Erythroblast (primary cell): Measurements from ENCODE around the gene R3HDM4.

ENCODE experiments used
- GATA1 ChIP-seq: IDR thresholded peaks from 2 replicates; pipeline ENCODE4 v1.6.1; 2011; ENCODE audit warnings: low read depth, mild to moderate bottlenecking, control low read depth, low read length, moderate library complexity
- POLR2A ChIP-seq: IDR thresholded peaks from 2 replicates; pipeline ENCODE4 v1.6.1; 2011; ENCODE audit warnings: mild to moderate bottlenecking, low read length

DNA sequence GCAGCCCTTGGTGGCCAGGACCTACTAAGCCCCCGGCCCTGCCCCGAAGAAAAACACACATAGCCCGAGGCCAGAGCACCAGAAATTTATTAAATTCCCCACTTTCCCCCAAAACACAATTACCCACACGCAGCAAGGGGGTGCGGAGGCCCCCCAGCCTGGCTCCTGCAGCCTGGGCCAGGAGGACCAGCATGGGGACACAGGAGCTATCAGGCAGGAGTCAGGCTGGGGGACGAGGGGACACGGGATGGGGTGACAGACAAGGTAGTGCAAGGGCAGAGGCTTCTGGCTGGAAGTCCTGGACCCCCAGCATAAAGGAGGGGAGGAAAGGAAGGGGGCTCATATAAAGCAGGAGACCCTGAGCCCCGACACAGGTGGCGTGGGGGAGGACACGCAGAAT lies 16.6 kb downstream of the R3HDM4 start:
- no peak for TF ChIP-seq GATA1
- TF ChIP-seq POLR2A = no peak
